Astrocyte (in vitro differentiated cells and primary cell): ENCODE data around the gene ASB6. TPM values are rescaled to one million over a fixed set of nuclear protein-coding genes. Genes with fewer than 3 reads are reported as not detected.
A peak's percentile ranks its signal among the peaks of the same experiment; 100 is the strongest.

Experiments used
- DNase-seq: peaks from one replicate; pipeline ENCODE4 v3.0.0-alpha.2; 2010; ENCODE audit warnings: low read depth
- FAIRE-seq: peaks from 2 replicates; lab custom pipeline; 2011; peaks lifted over from hg19 to GRCh38; lab: Jason Lieb, UNC
- H2AFZ ChIP-seq: 2 replicates; pipeline ENCODE4 v1.6.0; 2012; ENCODE audit warnings: low read depth, low read length, inconsistent platforms
- H3K27ac ChIP-seq: 2 replicates; pipeline ENCODE4 v1.5.1; 2011; ENCODE audit warnings: low read depth, low read length, inconsistent platforms
- H3K27me3 ChIP-seq: 2 replicates; pipeline ENCODE4 v1.6.0; 2011; ENCODE audit warnings: low read length, inconsistent platforms; ENCODE audit not compliant: insufficient read depth
- H3K36me3 ChIP-seq: 2 replicates; pipeline ENCODE4 v1.5.1; 2011; ENCODE audit warnings: low read length, inconsistent platforms; ENCODE audit not compliant: insufficient read depth
- H3K4me1 ChIP-seq: 2 replicates; pipeline ENCODE4 v1.5.1; 2011; ENCODE audit warnings: low read length, inconsistent platforms; ENCODE audit not compliant: insufficient read depth
- H3K4me2 ChIP-seq: 2 replicates; pipeline ENCODE4 v1.6.0; 2012; ENCODE audit warnings: low read length, inconsistent platforms
- H3K4me3 ChIP-seq: 2 replicates; pipeline ENCODE4 v1.5.1; 2011; ENCODE audit warnings: low read depth, mild to moderate bottlenecking, low read length, inconsistent platforms; ENCODE audit not compliant: insufficient read depth
- H3K79me2 ChIP-seq: 2 replicates; pipeline ENCODE4 v1.6.0; 2012; ENCODE audit warnings: mild to moderate bottlenecking, low read length, inconsistent platforms; ENCODE audit not compliant: insufficient read depth
- H3K9ac ChIP-seq: 2 replicates; pipeline ENCODE4 v1.6.0; 2012; ENCODE audit warnings: mild to moderate bottlenecking, low read length, inconsistent platforms
- H3K9me3 ChIP-seq: 2 replicates; pipeline ENCODE4 v1.5.1; 2012; ENCODE audit warnings: low read depth, mild to moderate bottlenecking, low read length, inconsistent platforms; ENCODE audit not compliant: insufficient read depth
- H4K20me1 ChIP-seq: 2 replicates; pipeline ENCODE4 v1.6.0; 2012; ENCODE audit warnings: low read length, inconsistent platforms; ENCODE audit not compliant: insufficient read depth
- H3K27ac Mint-ChIP-seq: one replicate; pipeline ENCODE4 v1.8.0; 2021; ENCODE audit warnings: mild to moderate bottlenecking, mixed read lengths; ENCODE audit not compliant: unreplicated experiment
- H3K27me3 Mint-ChIP-seq: one replicate; pipeline ENCODE4 v1.8.0; 2021; ENCODE audit warnings: low read depth, mixed read lengths; ENCODE audit not compliant: unreplicated experiment
- H3K36me3 Mint-ChIP-seq: one replicate; pipeline ENCODE4 v1.8.0; 2021; ENCODE audit warnings: low read depth, mixed read lengths; ENCODE audit not compliant: unreplicated experiment
- H3K4me1 Mint-ChIP-seq: one replicate; pipeline ENCODE4 v1.8.0; 2021; ENCODE audit warnings: low read depth, mixed read lengths; ENCODE audit not compliant: unreplicated experiment
- H3K4me3 Mint-ChIP-seq: one replicate; pipeline ENCODE4 v1.8.0; 2021; ENCODE audit warnings: mild to moderate bottlenecking, moderate library complexity, mixed read lengths; ENCODE audit not compliant: unreplicated experiment
- H3K9me3 Mint-ChIP-seq: one replicate; pipeline ENCODE4 v1.8.0; 2021; ENCODE audit warnings: mild to moderate bottlenecking, mixed read lengths; ENCODE audit not compliant: unreplicated experiment
- EZH2 ChIP-seq: IDR thresholded peaks from 2 replicates; pipeline ENCODE4 v1.6.1; 2012; ENCODE audit warnings: mild to moderate bottlenecking, low read length, inconsistent platforms; ENCODE audit not compliant: insufficient read depth
- total RNA-seq: library from RNA; stranded (reverse); gene quantifications from 2 replicates; pipeline ENCODE4 v1.2.1, GENCODE V29; 2021
- TF ChIP-seq, protein P1 (sequence below): IDR thresholded peaks from 2 replicates; pipeline ENCODE4 v1.5.1; 2011; ENCODE audit warnings: low read depth, mild to moderate bottlenecking, inconsistent platforms, low read length, moderate library complexity; ENCODE audit not compliant: insufficient read depth

The ASB6 gene
- total RNA-seq, 1 donor from 2014 or later, result 24.3 TPM

- Mint-ChIP-seq H3K27ac (no peak overlapping the region), H3K4me3 (no peak overlapping the region), H3K36me3 (peaks cover 18% of the 10 kb centered on the region), H3K27me3 (no peaks in the 10 kb centered on the region), H3K9me3 (no peaks in the 10 kb centered on the region), H3K4me1 (peaks cover 26% of the 10 kb centered on the region)
- Histone ChIP-seq H3K4me2 (no peak overlapping the region), H3K9me3 (no peaks in the 10 kb centered on the region), H3K4me1 (peaks cover 34% of the 10 kb centered on the region), H3K79me2 (peaks cover 92% of the 10 kb centered on the region), H3K36me3 (peaks cover 28% of the 10 kb centered on the region), H3K9ac (no peak overlapping the region), H3K4me3 (no peak overlapping the region), H4K20me1 (peaks cover 91% of the 10 kb centered on the region), H3K27ac (no peak overlapping the region), H2AFZ (no peak overlapping the region), H3K27me3 (no peaks in the 10 kb centered on the region)
- TF ChIP-seq, protein P1, sequence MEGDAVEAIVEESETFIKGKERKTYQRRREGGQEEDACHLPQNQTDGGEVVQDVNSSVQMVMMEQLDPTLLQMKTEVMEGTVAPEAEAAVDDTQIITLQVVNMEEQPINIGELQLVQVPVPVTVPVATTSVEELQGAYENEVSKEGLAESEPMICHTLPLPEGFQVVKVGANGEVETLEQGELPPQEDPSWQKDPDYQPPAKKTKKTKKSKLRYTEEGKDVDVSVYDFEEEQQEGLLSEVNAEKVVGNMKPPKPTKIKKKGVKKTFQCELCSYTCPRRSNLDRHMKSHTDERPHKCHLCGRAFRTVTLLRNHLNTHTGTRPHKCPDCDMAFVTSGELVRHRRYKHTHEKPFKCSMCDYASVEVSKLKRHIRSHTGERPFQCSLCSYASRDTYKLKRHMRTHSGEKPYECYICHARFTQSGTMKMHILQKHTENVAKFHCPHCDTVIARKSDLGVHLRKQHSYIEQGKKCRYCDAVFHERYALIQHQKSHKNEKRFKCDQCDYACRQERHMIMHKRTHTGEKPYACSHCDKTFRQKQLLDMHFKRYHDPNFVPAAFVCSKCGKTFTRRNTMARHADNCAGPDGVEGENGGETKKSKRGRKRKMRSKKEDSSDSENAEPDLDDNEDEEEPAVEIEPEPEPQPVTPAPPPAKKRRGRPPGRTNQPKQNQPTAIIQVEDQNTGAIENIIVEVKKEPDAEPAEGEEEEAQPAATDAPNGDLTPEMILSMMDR, result no peak
- no peak for TF ChIP-seq EZH2
- FAIRE-seq (no peak), DNase-seq (no peak)
Measured at GRCh38 chr9:129635099-129636065, 6.6 kb downstream of the ASB6 start.

DNA sequence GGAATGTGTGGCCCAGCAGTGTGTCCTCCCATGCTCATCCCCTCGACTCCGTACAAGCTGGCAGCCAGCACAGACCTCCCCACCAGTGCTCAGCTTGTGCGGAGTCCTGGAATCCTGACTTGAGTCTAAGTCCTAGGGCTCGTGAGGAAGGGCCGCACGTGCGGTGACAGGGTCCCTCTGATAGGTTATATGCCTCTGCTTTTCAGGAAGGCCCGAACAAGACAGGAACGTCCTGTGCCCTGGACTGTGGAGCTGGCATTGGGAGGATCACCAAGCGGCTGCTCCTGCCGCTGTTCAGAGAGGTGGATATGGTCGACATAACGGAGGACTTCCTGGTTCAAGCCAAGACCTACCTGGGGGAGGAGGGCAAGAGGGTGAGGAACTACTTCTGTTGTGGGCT lies 8.1 kb downstream of the ASB6 start:
- H3K36me3 ChIP-seq, result peaks cover 26% of the 10 kb centered on the region
- no peak overlapping the region for H3K4me3 ChIP-seq
- no peak overlapping the region for H3K9ac ChIP-seq
- Mint-ChIP-seq H3K4me3 (no peak overlapping the region), H3K4me1 (peaks cover 29% of the 10 kb centered on the region), H3K27ac (no peak overlapping the region), H3K9me3 (no peaks in the 10 kb centered on the region), H3K36me3 (peaks cover 18% of the 10 kb centered on the region), H3K27me3 (no peaks in the 10 kb centered on the region)
- TF ChIP-seq EZH2, result no peak
- TF ChIP-seq, protein P1, result no peak
- peaks cover 92% of the 10 kb centered on the region for H3K79me2 ChIP-seq
- no peak overlapping the region for H3K27ac ChIP-seq
- DNase-seq (no peak), FAIRE-seq (no peak)
- no peak overlapping the region for H3K4me2 ChIP-seq
- peaks cover 91% of the 10 kb centered on the region for H4K20me1 ChIP-seq
- H3K27me3 ChIP-seq, result no peaks in the 10 kb centered on the region
- H2AFZ ChIP-seq, result no peak overlapping the region
- H3K4me1 ChIP-seq, result peaks cover 24% of the 10 kb centered on the region
- no peaks in the 10 kb centered on the region for H3K9me3 ChIP-seq

- no peak overlapping the region for H3K9ac ChIP-seq
- H3K9me3 ChIP-seq, result no peaks in the 10 kb centered on the region
- DNase-seq (no peak), FAIRE-seq (no peak)
- H3K27ac Mint-ChIP-seq, result no peak overlapping the region
- peaks cover 21% of the 10 kb centered on the region for H3K36me3 ChIP-seq
- peaks cover 30% of the 10 kb centered on the region for H3K4me1 ChIP-seq
- H3K9me3 Mint-ChIP-seq, result no peaks in the 10 kb centered on the region
- H3K36me3 Mint-ChIP-seq, result peaks cover 17% of the 10 kb centered on the region
- peaks cover 35% of the 10 kb centered on the region for H3K4me1 Mint-ChIP-seq
- no peak overlapping the region for H3K4me2 ChIP-seq
- no peak overlapping the region for H3K4me3 ChIP-seq
- H3K4me3 Mint-ChIP-seq, result peak overlapping the region; percentile 35
- H3K27ac ChIP-seq, result no peak overlapping the region
- peaks cover 91% of the 10 kb centered on the region for H4K20me1 ChIP-seq
- H3K79me2 ChIP-seq, result peaks cover 92% of the 10 kb centered on the region
- no peaks in the 10 kb centered on the region for H3K27me3 ChIP-seq
- H2AFZ ChIP-seq, result no peak overlapping the region
- no peaks in the 10 kb centered on the region for H3K27me3 Mint-ChIP-seq
- TF ChIP-seq EZH2, result no peak
- TF ChIP-seq, protein P1, result no peak
Measured at GRCh38 chr9:129633207-129633606, 8.7 kb downstream of the ASB6 start.
